Chondrocyte (in vitro differentiated cells): ENCODE results near the gene DNAJC5G. TPM values are rescaled to one million over a fixed set of nuclear protein-coding genes. Genes with fewer than 3 reads are reported as not detected.

ENCODE experiments used
- DNase-seq: peaks from one replicate; pipeline ENCODE4 v3.0.0; 2021; ENCODE audit warnings: mixed read lengths, low spot score
- H3K27ac Mint-ChIP-seq: one replicate; pipeline ENCODE4 v1.8.0; 2021; ENCODE audit warnings: mild to moderate bottlenecking, moderate library complexity, mixed read lengths; ENCODE audit not compliant: unreplicated experiment
- H3K27me3 Mint-ChIP-seq: 2 replicates; pipeline ENCODE4 v1.8.0; 2021; ENCODE audit warnings: low read depth, mixed read lengths
- H3K36me3 Mint-ChIP-seq: 2 replicates; pipeline ENCODE4 v1.8.0; 2021; ENCODE audit warnings: low read depth, mixed read lengths
- H3K4me1 Mint-ChIP-seq: 2 replicates; pipeline ENCODE4 v1.8.0; 2021; ENCODE audit warnings: low read depth, mild to moderate bottlenecking, mixed read lengths
- H3K4me3 Mint-ChIP-seq: one replicate; pipeline ENCODE4 v1.8.0; 2021; ENCODE audit warnings: mild to moderate bottlenecking, moderate library complexity, mixed read lengths; ENCODE audit not compliant: unreplicated experiment
- H3K9me3 Mint-ChIP-seq: 2 replicates; pipeline ENCODE4 v1.8.0; 2021; ENCODE audit warnings: low read depth, mixed read lengths
- CTCF ChIP-seq: fragments of 200-600 bp; sonication (generic); IDR thresholded peaks from 2 replicates; pipeline ENCODE4 v1.5.0; 2021; ENCODE audit warnings: antibody characterized with exemption, mild to moderate bottlenecking, moderate library complexity
- total RNA-seq: library from RNA; stranded (reverse); gene quantifications from 3 replicates; pipeline ENCODE4 v1.2.1, GENCODE V29; 2021

Gene DNAJC5G
- total RNA-seq, 1 donor from 2014 or later = not detected

GRCh38 chr2:27323596-27324285 is 48.5 kb downstream of the DNAJC5G start:
- no peak for TF ChIP-seq CTCF
- H3K4me3 Mint-ChIP-seq = peak overlapping the region; percentile 87
- peak overlapping the region; percentile 99 for H3K27ac Mint-ChIP-seq
- H3K9me3 Mint-ChIP-seq = no peaks in the 10 kb centered on the region
- H3K27me3 Mint-ChIP-seq = no peaks in the 10 kb centered on the region
- no peak for DNase-seq
- H3K36me3 Mint-ChIP-seq = peaks cover 20% of the 10 kb centered on the region
- H3K4me1 Mint-ChIP-seq = peaks cover 33% of the 10 kb centered on the region

GRCh38 chr2:27324720-27325119 is 49.5 kb downstream of the DNAJC5G start:
- Mint-ChIP-seq H3K4me3 (no peak overlapping the region), H3K27ac (peak overlapping the region; percentile 28), H3K36me3 (peaks cover 23% of the 10 kb centered on the region), H3K9me3 (no peaks in the 10 kb centered on the region), H3K4me1 (peaks cover 33% of the 10 kb centered on the region), H3K27me3 (no peaks in the 10 kb centered on the region)
- TF ChIP-seq CTCF = no peak
- DNase-seq = no peak

Other genes with a start within 250 kb of the DNAJC5G start
- gene TMEM214, start 242.5 kb upstream of the DNAJC5G start, total RNA-seq = 107 to 166 TPM (median 110 TPM) in 3 replicates
- gene AGBL5, start 223.8 kb upstream of the DNAJC5G start, total RNA-seq = 14.0 to 31.8 TPM (median 16.3 TPM) in 3 replicates
- gene OST4, start 203.8 kb upstream of the DNAJC5G start, total RNA-seq = 473 to 494 TPM (median 478 TPM) in 3 replicates
- gene EMILIN1, start 196.8 kb upstream of the DNAJC5G start, total RNA-seq = 180 to 235 TPM (median 182 TPM) in 3 replicates
- 1.2 to 1.9 TPM (median 1.3 TPM) in 3 replicates for gene KHK, start 188.7 kb upstream of the DNAJC5G start, total RNA-seq
- 9.6 to 15.9 TPM (median 13.5 TPM) in 3 replicates for gene CGREF1, start 156.3 kb upstream of the DNAJC5G start, total RNA-seq
- gene ABHD1, start 151.6 kb upstream of the DNAJC5G start, total RNA-seq = 0.30 to 0.44 TPM (median 0.31 TPM) in 3 replicates
- 44.7 to 53.0 TPM (median 49.4 TPM) in 3 replicates for gene PREB, start 140.8 kb upstream of the DNAJC5G start, total RNA-seq
- gene PRR30, start 136.0 kb upstream of the DNAJC5G start, total RNA-seq = not detected in 3 replicates
- not detected in 3 replicates for gene TCF23, start 126.4 kb upstream of the DNAJC5G start, total RNA-seq
- gene ATRAID, start 63.4 kb upstream of the DNAJC5G start, total RNA-seq = 79.0 to 116 TPM (median 91.2 TPM) in 3 replicates
- 21.8 to 27.9 TPM (median 24.3 TPM) in 3 replicates for gene SLC5A6, start 63.2 kb upstream of the DNAJC5G start, total RNA-seq
- 54.8 to 88.4 TPM (median 55.0 TPM) in 3 replicates for gene CAD, start 58.1 kb upstream of the DNAJC5G start, total RNA-seq
- gene SLC30A3, start 12.4 kb upstream of the DNAJC5G start, total RNA-seq = 0.17 to 0.31 TPM in 2 of 3 replicates, not detected in the other
- not detected in 3 replicates for gene TRIM54, start 7.0 kb downstream of the DNAJC5G start, total RNA-seq
- gene UCN, start 33.0 kb downstream of the DNAJC5G start, total RNA-seq = 1.2 to 2.7 TPM (median 1.5 TPM) in 3 replicates
- gene MPV17, start 47.7 kb downstream of the DNAJC5G start, total RNA-seq = 57.6 to 68.7 TPM (median 57.7 TPM) in 3 replicates
- gene GTF3C2, start 81.3 kb downstream of the DNAJC5G start, total RNA-seq = 42.0 to 55.3 TPM (median 43.2 TPM) in 3 replicates
- 43.1 to 46.2 TPM (median 44.0 TPM) in 3 replicates for gene EIF2B4, start 94.9 kb downstream of the DNAJC5G start, total RNA-seq
- 108 to 130 TPM (median 111 TPM) in 3 replicates for gene SNX17, start 95.2 kb downstream of the DNAJC5G start, total RNA-seq
- 15.3 to 23.2 TPM (median 15.5 TPM) in 3 replicates for gene ZNF513, start 105.3 kb downstream of the DNAJC5G start, total RNA-seq
- 55.7 to 72.8 TPM (median 59.4 TPM) in 3 replicates for gene PPM1G, start 134.2 kb downstream of the DNAJC5G start, total RNA-seq
- gene NRBP1, start 153.2 kb downstream of the DNAJC5G start, total RNA-seq = 125 to 143 TPM (median 128 TPM) in 3 replicates
- 1.1 to 3.6 TPM (median 1.4 TPM) in 3 replicates for gene KRTCAP3, start 166.9 kb downstream of the DNAJC5G start, total RNA-seq
- gene IFT172, start 214.3 kb downstream of the DNAJC5G start, total RNA-seq = 19.3 to 36.9 TPM (median 21.5 TPM) in 3 replicates
- 8.6 to 17.7 TPM (median 17.4 TPM) in 3 replicates for gene FNDC4, start 219.8 kb downstream of the DNAJC5G start, total RNA-seq
- 0.21 TPM in 1 of 3 replicates, not detected in the others for gene GCKR, start 221.4 kb downstream of the DNAJC5G start, total RNA-seq